Tibial nerve (tissue), 4 donors: ENCODE results near the gene DLX6. TPM values are rescaled to one million over a fixed set of nuclear protein-coding genes. Genes with fewer than 3 reads are reported as not detected.

ENCODE experiments used
- DNase-seq, 2 donors: peaks; one replicate each; pipeline ENCODE4 v3.0.0-alpha.2; 2019; ENCODE audit warnings: low spot score in 2 of 2
- H3K27ac ChIP-seq, 4 donors: fragments of 200-600 bp; sonication (generic) in 3 of 4; one replicate each; pipeline ENCODE4 v1.5.1; 2017 to 2019; ENCODE audit warnings: mild to moderate bottlenecking in 1 of 4
- H3K27me3 ChIP-seq, 2 donors: fragments of 200-600 bp; sonication (generic) in 1 of 2; one replicate each; pipeline versions ENCODE4 v1.5.1 to v1.6.0; 2017 to 2019
- H3K36me3 ChIP-seq, 3 donors: fragments of 200-600 bp; sonication (generic); one replicate each; pipeline ENCODE4 v1.5.1; 2018 to 2019
- H3K4me1 ChIP-seq, 4 donors: fragments of 200-600 bp; sonication (generic) in 3 of 4; one replicate each; pipeline ENCODE4 v1.5.1; 2017 to 2019
- H3K4me3 ChIP-seq, 4 donors: fragments of 200-600 bp; sonication (generic) in 3 of 4; one replicate each; pipeline ENCODE4 v1.5.1; 2017 to 2019; ENCODE audit warnings: mild to moderate bottlenecking in 1 of 4, moderate library complexity in 1 of 4
- H3K9me3 ChIP-seq, 4 donors: fragments of 200-600 bp; sonication (generic) in 3 of 4; one replicate each; pipeline ENCODE4 v1.5.1; 2017 to 2019
- EP300 ChIP-seq, 2 donors: sonication (generic); formaldehyde crosslinking; IDR thresholded peaks; one replicate each; pipeline ENCODE4 v1.6.1; 2017; ENCODE audit warnings: antibody characterized with exemption in 2 of 2, mild to moderate bottlenecking in 1 of 2
- POLR2A ChIP-seq, 2 donors: fragments of 450-650 bp; IDR thresholded peaks; one replicate each; pipeline ENCODE4 v1.6.1; 2017; ENCODE audit warnings: antibody characterized with exemption in 2 of 2, mild to moderate bottlenecking in 2 of 2, moderate library complexity in 2 of 2
- WGBS, 2 donors: methylation state at CpG; one replicate each; pipeline ENCODE4 v1.1.5; 2018; 5-methylcytosine and 5-hydroxymethylcytosine counted together
- small RNA-seq: library from RNA; depleted of rRNA; stranded (forward); fragments of <200 nt; gene quantifications from one replicate; pipeline ENCODE3, GENCODE V24; 2016
- total RNA-seq, 4 donors: library from RNA; depleted of rRNA; stranded (reverse); fragments of >200 nt; gene quantifications; one replicate each; pipeline ENCODE4 v1.1.0, GENCODE V29; 2016
- TF ChIP-seq, protein P1 (sequence below), 5 experiments: fragments of 200-600 bp in 3 of 5; fragments of 450-650 bp in 2 of 5; sonication (generic) in 3 of 5; IDR thresholded peaks; one replicate each; pipeline ENCODE4 v1.5.1; 2016 to 2019; ENCODE audit warnings: antibody characterized with exemption in 5 of 5, mild to moderate bottlenecking in 3 of 5, moderate library complexity in 2 of 5

Gene DLX6
- total RNA-seq, 4 donors from 2014 or later = not detected

GRCh38 chr7:97039374-97040065 is 34.2 kb downstream of the DLX6 start:
- Histone ChIP-seq H3K4me1 (no peaks in the 10 kb centered on the region), H3K9me3 (no peaks in the 10 kb centered on the region), H3K4me3 (no peak overlapping the region), H3K27ac (no peak overlapping the region), H3K27me3 (no peaks in the 10 kb centered on the region), H3K36me3 (no peaks in the 10 kb centered on the region)
- WGBS, 2 donors = 79 to 80% methylated on average over 5 of the region's 5 CpGs
- no peak for TF ChIP-seq EP300 (IDR thresholded peaks at IDR 0.05)
- TF ChIP-seq POLR2A (IDR thresholded peaks at IDR 0.05) = no peak
- TF ChIP-seq, protein P1, sequence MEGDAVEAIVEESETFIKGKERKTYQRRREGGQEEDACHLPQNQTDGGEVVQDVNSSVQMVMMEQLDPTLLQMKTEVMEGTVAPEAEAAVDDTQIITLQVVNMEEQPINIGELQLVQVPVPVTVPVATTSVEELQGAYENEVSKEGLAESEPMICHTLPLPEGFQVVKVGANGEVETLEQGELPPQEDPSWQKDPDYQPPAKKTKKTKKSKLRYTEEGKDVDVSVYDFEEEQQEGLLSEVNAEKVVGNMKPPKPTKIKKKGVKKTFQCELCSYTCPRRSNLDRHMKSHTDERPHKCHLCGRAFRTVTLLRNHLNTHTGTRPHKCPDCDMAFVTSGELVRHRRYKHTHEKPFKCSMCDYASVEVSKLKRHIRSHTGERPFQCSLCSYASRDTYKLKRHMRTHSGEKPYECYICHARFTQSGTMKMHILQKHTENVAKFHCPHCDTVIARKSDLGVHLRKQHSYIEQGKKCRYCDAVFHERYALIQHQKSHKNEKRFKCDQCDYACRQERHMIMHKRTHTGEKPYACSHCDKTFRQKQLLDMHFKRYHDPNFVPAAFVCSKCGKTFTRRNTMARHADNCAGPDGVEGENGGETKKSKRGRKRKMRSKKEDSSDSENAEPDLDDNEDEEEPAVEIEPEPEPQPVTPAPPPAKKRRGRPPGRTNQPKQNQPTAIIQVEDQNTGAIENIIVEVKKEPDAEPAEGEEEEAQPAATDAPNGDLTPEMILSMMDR (IDR thresholded peaks at IDR 0.05) = no peak
- no peak for DNase-seq

DNA sequence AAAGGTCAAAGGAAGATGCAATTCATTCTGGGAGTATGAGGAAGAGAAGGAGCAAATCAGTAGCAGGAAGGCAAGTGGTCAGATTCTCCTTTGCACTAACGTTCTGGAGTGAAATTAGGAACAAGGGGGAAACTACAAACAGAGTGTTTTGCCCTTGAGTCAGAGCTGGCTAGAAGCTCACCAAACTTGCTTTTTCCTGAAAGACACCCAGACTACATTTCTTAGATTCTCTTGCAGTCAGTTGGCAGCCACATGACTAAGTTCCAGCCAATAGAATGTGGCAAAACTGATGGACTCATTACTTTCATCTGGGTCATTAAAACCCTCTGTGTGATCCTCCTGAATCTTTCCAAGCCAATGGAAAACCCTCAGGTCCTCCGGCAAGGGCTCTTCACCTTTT is 37.9 kb downstream of the DLX6 start:
- Histone ChIP-seq H3K27ac (no peak overlapping the region), H3K4me1 (no peaks in the 10 kb centered on the region), H3K9me3 (no peaks in the 10 kb centered on the region), H3K4me3 (no peak overlapping the region), H3K36me3 (no peaks in the 10 kb centered on the region), H3K27me3 (no peaks in the 10 kb centered on the region)
- no peak for DNase-seq
- TF ChIP-seq POLR2A (IDR thresholded peaks at IDR 0.05) (no peak), EP300 (IDR thresholded peaks at IDR 0.05) (no peak)
- TF ChIP-seq, protein P1 (IDR thresholded peaks at IDR 0.05) = no peak
- 54 to 67% methylated on average over 2 of the region's 2 CpGs for WGBS, 2 donors

Small RNAs within 50 kb of the gene (small RNA-seq; reads per million reads assigned to genes)
- gene RF01778 (not detected), gene RF01887 (not detected), gene RF01888 (not detected)

Other genes with a start within 250 kb of the DLX6 start
- gene DLX5, start 19.3 kb downstream of the DLX6 start, total RNA-seq = under 1 TPM in 1 of 4 donors, not detected in 3; 0.42 TPM
- gene SDHAF3, start 112.1 kb downstream of the DLX6 start, total RNA-seq = 10 to 100 TPM in 3 of 4 donors, 1 to 10 TPM in 1; 9.6 to 16.7 (median 14.4) TPM